ENCODE data around the gene CXCL13. TPM values are rescaled to one million over a fixed set of nuclear protein-coding genes. Genes with fewer than 3 reads are reported as not detected.
"Not testable (repeated sequence)": the region's sequence is repeated elsewhere in the genome, so short reads cannot be mapped to it uniquely, and the experiment has no call there.

Gene CXCL13, protein sequence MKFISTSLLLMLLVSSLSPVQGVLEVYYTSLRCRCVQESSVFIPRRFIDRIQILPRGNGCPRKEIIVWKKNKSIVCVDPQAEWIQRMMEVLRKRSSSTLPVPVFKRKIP
- not detected in 2 replicates for total RNA-seq

DNA sequence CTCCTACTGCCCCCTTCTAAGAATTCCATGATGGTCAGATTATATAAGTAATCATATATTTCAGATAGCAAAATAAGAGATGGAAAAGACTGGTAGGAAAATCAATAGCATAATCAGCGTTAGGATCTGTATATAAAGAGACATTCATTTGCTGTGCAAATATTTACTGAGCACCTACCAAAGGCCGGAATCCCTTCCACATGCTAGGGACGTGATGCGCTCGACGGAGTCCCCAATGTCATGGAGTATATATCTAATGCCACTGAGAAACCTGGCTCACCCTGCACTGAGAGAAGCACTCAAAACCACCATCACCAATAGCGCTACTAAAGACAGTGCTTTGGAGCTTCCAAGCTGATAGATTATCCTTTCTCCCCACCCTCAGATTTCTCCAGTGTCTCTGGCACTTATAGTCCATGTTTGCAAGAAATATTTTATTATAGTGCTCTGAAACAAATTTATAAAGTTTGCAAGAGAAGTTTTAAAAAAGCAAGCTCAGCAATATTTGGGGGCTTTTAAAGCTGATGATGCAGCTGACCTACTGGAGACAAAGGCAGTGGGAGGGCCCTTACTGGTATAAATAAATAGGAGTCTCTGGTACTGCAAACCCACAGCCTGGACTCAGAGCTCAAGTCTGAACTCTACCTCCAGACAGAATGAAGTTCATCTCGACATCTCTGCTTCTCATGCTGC, at the start of gene CXCL13:
Gene CXCL13 (plus strand): TSS at position 611 of the 693 bp plus-strand sequence. CDS start 46 bp downstream, at position 657.
- no peak for DNase-seq (ENCODE audit: low read depth)
- no peak within 1 kb of the TSS for H3K4me3 ChIP-seq (ENCODE audit: low read depth, low read length)

DNA sequence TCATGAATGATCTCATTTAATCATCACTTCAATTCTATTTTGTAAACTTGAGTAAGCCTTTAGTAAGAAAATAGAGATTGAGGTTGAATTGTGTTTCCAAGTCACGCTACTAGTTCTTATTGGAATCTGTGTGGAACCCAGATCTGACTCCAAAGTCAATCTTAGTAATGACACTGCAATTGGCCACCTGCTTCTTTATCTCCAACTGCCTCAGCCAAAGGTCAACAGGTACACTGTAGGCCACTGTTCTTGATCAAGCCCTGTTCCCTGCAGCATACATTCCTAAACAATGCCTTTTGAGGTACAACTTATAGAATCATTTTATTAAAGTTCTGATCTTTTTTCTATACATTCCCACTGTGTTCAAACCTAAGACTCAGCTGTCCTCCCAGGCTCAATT, 45.5 kb upstream of the CXCL13 start:
- H3K4me3 ChIP-seq (ENCODE audit: low read depth, low read length) = no peak overlapping the region
- TF ChIP-seq, protein P1, sequence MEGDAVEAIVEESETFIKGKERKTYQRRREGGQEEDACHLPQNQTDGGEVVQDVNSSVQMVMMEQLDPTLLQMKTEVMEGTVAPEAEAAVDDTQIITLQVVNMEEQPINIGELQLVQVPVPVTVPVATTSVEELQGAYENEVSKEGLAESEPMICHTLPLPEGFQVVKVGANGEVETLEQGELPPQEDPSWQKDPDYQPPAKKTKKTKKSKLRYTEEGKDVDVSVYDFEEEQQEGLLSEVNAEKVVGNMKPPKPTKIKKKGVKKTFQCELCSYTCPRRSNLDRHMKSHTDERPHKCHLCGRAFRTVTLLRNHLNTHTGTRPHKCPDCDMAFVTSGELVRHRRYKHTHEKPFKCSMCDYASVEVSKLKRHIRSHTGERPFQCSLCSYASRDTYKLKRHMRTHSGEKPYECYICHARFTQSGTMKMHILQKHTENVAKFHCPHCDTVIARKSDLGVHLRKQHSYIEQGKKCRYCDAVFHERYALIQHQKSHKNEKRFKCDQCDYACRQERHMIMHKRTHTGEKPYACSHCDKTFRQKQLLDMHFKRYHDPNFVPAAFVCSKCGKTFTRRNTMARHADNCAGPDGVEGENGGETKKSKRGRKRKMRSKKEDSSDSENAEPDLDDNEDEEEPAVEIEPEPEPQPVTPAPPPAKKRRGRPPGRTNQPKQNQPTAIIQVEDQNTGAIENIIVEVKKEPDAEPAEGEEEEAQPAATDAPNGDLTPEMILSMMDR (conservative IDR thresholded peaks at IDR 0.05; ENCODE audit: low read depth, low read length) = no peak
- no peak for DNase-seq (ENCODE audit: low read depth)

More for the DNA sequence above, at the start of gene CXCL13:
- TF ChIP-seq, protein P1 (conservative IDR thresholded peaks at IDR 0.05; ENCODE audit: low read depth, low read length) = no peak

DNA sequence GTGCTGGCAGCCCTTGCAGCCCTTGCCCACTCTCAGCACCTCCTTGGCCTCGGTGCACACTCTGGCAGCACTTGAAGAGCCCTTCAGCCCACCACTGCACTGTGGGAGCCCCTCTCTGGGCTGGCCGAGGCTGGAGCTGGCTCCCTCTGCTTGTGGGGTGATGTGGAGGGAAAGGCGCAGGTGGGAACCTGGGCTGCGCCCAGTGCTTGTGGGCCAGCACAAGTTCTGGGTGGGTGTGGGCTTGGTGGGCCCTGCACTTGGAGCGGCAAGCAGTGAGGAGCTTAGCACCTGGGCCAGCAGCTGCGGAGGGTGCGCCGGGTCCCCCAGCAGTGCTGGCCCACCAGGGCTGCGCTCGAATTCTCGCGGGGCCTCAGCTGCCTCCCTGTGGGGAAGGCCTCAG, 43.9 kb upstream of the CXCL13 start:
- not testable (repeated sequence) for H3K4me3 ChIP-seq (ENCODE audit: low read depth, low read length); DNase-seq (ENCODE audit: low read depth)

DNA sequence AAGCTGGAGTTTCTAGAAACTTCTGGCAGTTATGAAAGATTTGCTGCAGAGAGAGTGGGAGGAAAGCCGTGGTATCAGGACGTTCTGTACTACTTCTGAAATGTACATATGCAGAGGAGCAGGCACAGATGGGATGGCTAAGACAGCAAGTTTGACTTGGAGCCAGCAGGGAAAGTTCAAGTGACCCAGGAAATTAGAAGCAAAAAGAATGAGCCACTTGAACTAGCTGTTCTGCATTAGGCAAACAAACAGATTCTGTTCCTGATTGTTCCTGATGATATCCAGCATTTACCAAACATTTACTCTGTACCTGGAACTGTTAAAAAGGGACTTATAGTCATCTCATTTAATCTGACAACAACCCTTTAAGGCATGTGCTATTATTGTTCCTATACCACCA, 41.4 kb upstream of the CXCL13 start:
- DNase-seq (ENCODE audit: low read depth) = no peak
- H3K4me3 ChIP-seq (ENCODE audit: low read depth, low read length) = no peak overlapping the region
- TF ChIP-seq, protein P1 (conservative IDR thresholded peaks at IDR 0.05; ENCODE audit: low read depth, low read length) = no peak

DNA sequence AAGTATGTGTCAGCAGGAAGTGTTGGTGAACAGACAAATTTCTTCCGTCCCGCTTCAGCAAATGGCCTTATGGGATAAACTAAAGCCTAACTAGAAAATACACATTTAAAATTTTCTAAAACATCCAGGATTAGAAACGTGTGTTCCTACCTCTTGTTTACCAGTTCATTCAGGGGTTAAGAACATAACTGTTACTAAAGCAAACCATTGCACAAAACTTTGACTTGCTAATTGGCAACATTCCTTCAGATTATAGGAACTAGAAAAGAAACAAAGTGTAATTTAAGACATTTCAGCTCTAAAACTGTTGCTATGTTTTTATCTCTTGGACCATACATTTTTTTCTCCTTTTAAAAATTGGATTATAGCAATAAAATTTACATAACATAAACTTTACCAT, 39.5 kb upstream of the CXCL13 start:
- H3K4me3 ChIP-seq (ENCODE audit: low read depth, low read length) = no peak overlapping the region
- no peak for DNase-seq (ENCODE audit: low read depth)
- TF ChIP-seq, protein P1 (conservative IDR thresholded peaks at IDR 0.05; ENCODE audit: low read depth, low read length) = no peak

DNA sequence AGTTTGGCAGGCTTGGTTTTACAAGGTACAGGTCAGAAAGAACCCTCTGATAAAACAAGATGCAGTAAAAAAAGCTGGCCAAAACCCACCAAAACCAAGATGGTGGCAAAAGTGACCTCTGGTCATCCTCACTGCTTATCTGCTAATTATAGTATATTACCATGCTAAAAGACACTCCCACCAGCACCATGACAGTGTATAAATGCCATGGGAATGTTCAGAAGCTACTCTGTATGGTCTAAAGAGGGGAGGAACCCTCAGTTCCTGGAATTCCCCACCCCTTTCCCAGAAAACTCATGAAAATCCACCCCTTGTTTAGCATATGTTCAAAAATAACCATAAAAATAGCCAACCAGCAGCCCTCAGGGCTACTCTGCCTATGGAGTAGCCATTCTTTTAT, 38.1 kb upstream of the CXCL13 start:
- no peak for DNase-seq (ENCODE audit: low read depth)
- TF ChIP-seq, protein P1 (conservative IDR thresholded peaks at IDR 0.05; ENCODE audit: low read depth, low read length) = no peak
- H3K4me3 ChIP-seq (ENCODE audit: low read depth, low read length) = no peak overlapping the region

DNA sequence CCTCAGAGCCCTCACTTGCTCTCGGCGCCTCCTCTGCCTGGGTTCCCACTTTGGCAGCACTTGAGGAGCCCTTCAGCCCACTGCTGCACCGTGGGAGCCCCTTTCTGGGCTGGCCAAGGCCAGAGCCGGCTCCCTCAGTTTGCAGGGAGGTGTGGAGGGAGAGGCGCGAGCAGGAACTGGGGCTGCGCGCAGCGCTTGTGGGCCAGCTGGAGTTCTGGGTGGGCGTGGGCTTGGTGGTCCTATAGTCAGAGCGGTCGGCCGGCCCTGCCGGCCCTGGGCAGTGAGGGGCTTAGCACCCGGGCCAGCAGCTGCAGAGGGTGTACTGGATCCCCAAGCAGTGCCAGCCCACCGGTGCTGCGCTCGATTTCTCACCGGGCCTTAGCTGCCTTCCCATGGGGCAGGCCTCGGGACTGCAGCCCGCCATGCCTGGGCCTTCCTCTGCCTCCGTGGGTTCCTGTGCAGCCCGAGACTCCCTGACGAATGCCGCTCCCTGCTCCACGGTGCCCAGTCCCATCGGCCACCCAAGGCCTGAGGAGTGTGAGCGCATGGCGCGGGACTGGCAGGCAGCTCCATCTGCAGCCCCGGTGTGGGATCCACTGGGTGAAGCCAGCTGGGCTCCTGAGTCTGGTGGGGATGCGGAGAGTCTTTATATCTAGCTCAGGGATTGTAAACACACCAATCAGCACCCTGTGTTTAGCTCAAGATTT, 35.0 kb upstream of the CXCL13 start:
- H3K4me3 ChIP-seq (ENCODE audit: low read depth, low read length); DNase-seq (ENCODE audit: low read depth): not testable (repeated sequence)

DNA sequence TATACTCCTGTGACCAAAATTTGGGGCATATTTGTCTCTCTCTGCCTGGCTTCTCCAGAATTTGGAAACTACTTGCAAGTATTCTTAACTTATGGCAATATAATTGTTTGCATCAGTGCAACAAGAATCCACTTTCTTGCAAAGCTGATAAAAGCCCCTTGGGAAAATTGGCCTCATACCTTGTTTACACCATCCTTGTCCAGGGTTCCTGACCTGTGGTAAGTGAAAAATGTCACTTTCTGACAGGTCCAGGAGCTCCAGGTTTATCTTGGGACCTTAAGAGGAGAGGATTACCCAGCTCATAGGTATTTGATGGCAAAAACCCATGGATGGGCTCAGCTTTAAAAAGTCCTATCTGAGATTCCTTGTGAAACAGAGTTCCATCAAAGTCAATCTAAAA, 29.3 kb upstream of the CXCL13 start:
- no peak overlapping the region for H3K4me3 ChIP-seq (ENCODE audit: low read depth, low read length)
- TF ChIP-seq, protein P1 (conservative IDR thresholded peaks at IDR 0.05; ENCODE audit: low read depth, low read length) = no peak
- DNase-seq (ENCODE audit: low read depth) = no peak
